HEK293 (cell line): ENCODE data around the gene SDCBP2.
A peak's percentile ranks its signal among the peaks of the same experiment; 100 is the strongest.

Experiments used
- CTCF ChIA-PET: fragments of 350-600 bp; formaldehyde crosslinking; extraction: SDS; loops from one replicate; lab custom pipeline; 2021; ENCODE audit warnings: antibody characterized with exemption; lab: Yijun Ruan, JAX
- POLR2A ChIA-PET: fragments of 300-600 bp; formaldehyde crosslinking; extraction: SDS; loops from one replicate; lab custom pipeline; 2020; ENCODE audit warnings: antibody characterized with exemption, inconsistent platforms; lab: Yijun Ruan, JAX
- H3K27ac ChIP-seq: fragments of 200-500 bp; sonication (Bioruptor generic); 2 replicates; pipeline ENCODE4 v1.5.1; 2014; ENCODE audit warnings: low read depth, low read length, control low read depth, inconsistent platforms; ENCODE audit errors: extremely low read depth
- H3K36me3 ChIP-seq, 2 experiments: fragments of 200-500 bp in 1 of 2; sonication (Bioruptor generic) in 1 of 2; 1 replicate in 1 of 2; 2 replicates in 1 of 2; pipeline ENCODE4 v1.5.1; 2014 to 2017; ENCODE audit warnings: inconsistent platforms in 2 of 2, low read length in 2 of 2; ENCODE audit not compliant: control insufficient read depth in 2 of 2, insufficient read depth in 1 of 2
- H3K4me1 ChIP-seq: fragments of 200-500 bp; sonication (Bioruptor generic); 2 replicates; pipeline ENCODE4 v1.5.1; 2014; ENCODE audit warnings: mild to moderate bottlenecking, low read length, inconsistent platforms; ENCODE audit not compliant: control insufficient read depth, insufficient read depth
- H3K4me3 ChIP-seq: 2 replicates; pipeline ENCODE4 v1.5.1; 2011; ENCODE audit warnings: low read depth, mild to moderate bottlenecking, control low read depth, low read length, moderate library complexity
- H3K9me3 ChIP-seq: fragments of 200-500 bp; sonication (Bioruptor generic); 2 replicates; pipeline ENCODE4 v1.5.1; 2014; ENCODE audit warnings: low read depth, low read length, inconsistent platforms; ENCODE audit not compliant: control insufficient read depth, insufficient read depth
- EGR2 ChIP-seq: fragments of 450-650 bp; formaldehyde crosslinking; IDR thresholded peaks from 2 replicates; pipeline ENCODE4 v1.5.1; 2016; ENCODE audit warnings: low read depth, missing biosample characterization, missing genetic modification characterization
- HOXA7 ChIP-seq: sonication (generic); formaldehyde crosslinking; IDR thresholded peaks from 2 replicates; pipeline ENCODE4 v1.8.1; 2022; ENCODE audit warnings: missing genetic modification reagents, borderline replicate concordance
- KLF1 ChIP-seq: fragments of 450-650 bp; formaldehyde crosslinking; IDR thresholded peaks from 2 replicates; pipeline ENCODE4 v1.5.1; 2016; ENCODE audit warnings: missing biosample characterization, missing genetic modification characterization
- KLF8 ChIP-seq: fragments of 450-650 bp; formaldehyde crosslinking; IDR thresholded peaks from 2 replicates; pipeline ENCODE4 v1.5.1; 2016; ENCODE audit warnings: missing biosample characterization, missing genetic modification characterization
- SCRT2 ChIP-seq: fragments of 450-650 bp; formaldehyde crosslinking; IDR thresholded peaks from 2 replicates; pipeline ENCODE4 v1.5.1; 2016; ENCODE audit warnings: missing biosample characterization, missing genetic modification characterization
- SP3 ChIP-seq: fragments of 450-650 bp; formaldehyde crosslinking; IDR thresholded peaks from 2 replicates; pipeline ENCODE4 v1.5.1; 2016; ENCODE audit warnings: missing biosample characterization, missing genetic modification characterization
- WT1 ChIP-seq: fragments of 450-650 bp; formaldehyde crosslinking; IDR thresholded peaks from 2 replicates; pipeline ENCODE4 v1.5.1; 2016; ENCODE audit warnings: missing biosample characterization, missing genetic modification characterization
- ZFHX2 ChIP-seq: fragments of 450-650 bp; formaldehyde crosslinking; conservative IDR thresholded peaks from 2 replicates; pipeline ENCODE4 v1.5.1; 2016; ENCODE audit warnings: missing biosample characterization, missing genetic modification characterization
- ZFP37 ChIP-seq: fragments of 450-650 bp; formaldehyde crosslinking; IDR thresholded peaks from 2 replicates; pipeline ENCODE4 v1.5.1; 2016; ENCODE audit warnings: missing biosample characterization, missing genetic modification characterization
- ZIC2 ChIP-seq: fragments of 450-650 bp; formaldehyde crosslinking; IDR thresholded peaks from 2 replicates; pipeline ENCODE4 v1.5.1; 2016; ENCODE audit warnings: missing biosample characterization, missing genetic modification characterization
- ZNF112 ChIP-seq: fragments of 450-650 bp; formaldehyde crosslinking; IDR thresholded peaks from 2 replicates; pipeline ENCODE4 v1.5.0; 2017; ENCODE audit warnings: missing biosample characterization, missing genetic modification characterization
- ZNF114 ChIP-seq: fragments of 450-650 bp; formaldehyde crosslinking; IDR thresholded peaks from 2 replicates; pipeline ENCODE4 v1.5.0; 2017; ENCODE audit warnings: missing biosample characterization, missing genetic modification characterization
- ZNF121 ChIP-seq: fragments of 450-650 bp; formaldehyde crosslinking; IDR thresholded peaks from 2 replicates; pipeline ENCODE4 v1.5.1; 2016; ENCODE audit warnings: missing biosample characterization, missing genetic modification characterization
- ZNF133 ChIP-seq: fragments of 450-650 bp; formaldehyde crosslinking; IDR thresholded peaks from 2 replicates; pipeline ENCODE4 v1.5.1; 2016; ENCODE audit warnings: missing biosample characterization, missing genetic modification characterization
- ZNF146 ChIP-seq: fragments of 450-650 bp; formaldehyde crosslinking; IDR thresholded peaks from 2 replicates; pipeline ENCODE4 v1.5.1; 2016; ENCODE audit warnings: missing biosample characterization, missing genetic modification characterization
- ZNF221 ChIP-seq: fragments of 450-650 bp; formaldehyde crosslinking; IDR thresholded peaks from 2 replicates; pipeline ENCODE4 v1.5.1; 2017; ENCODE audit warnings: missing biosample characterization, missing genetic modification characterization, borderline replicate concordance
- ZNF266 ChIP-seq: fragments of 450-650 bp; formaldehyde crosslinking; IDR thresholded peaks from 2 replicates; pipeline ENCODE4 v1.5.1; 2016; ENCODE audit warnings: missing biosample characterization, missing genetic modification characterization, low read depth
- ZNF426 ChIP-seq: fragments of 450-650 bp; formaldehyde crosslinking; IDR thresholded peaks from 2 replicates; pipeline ENCODE4 v1.5.1; 2017; ENCODE audit warnings: missing biosample characterization, missing genetic modification characterization, mild to moderate bottlenecking, inconsistent platforms, moderate library complexity
- ZNF433 ChIP-seq: fragments of 450-650 bp; formaldehyde crosslinking; IDR thresholded peaks from 2 replicates; pipeline ENCODE4 v1.5.1; 2016; ENCODE audit warnings: missing biosample characterization, missing genetic modification characterization, low read depth
- ZNF560 ChIP-seq: fragments of 450-650 bp; formaldehyde crosslinking; IDR thresholded peaks from 2 replicates; pipeline ENCODE4 v1.5.1; 2017; ENCODE audit warnings: missing biosample characterization, missing genetic modification characterization, borderline replicate concordance
- ZNF561 ChIP-seq: fragments of 450-650 bp; IDR thresholded peaks from 2 replicates; pipeline ENCODE4 v1.5.1; 2018; ENCODE audit warnings: missing biosample characterization, missing genetic modification characterization, borderline replicate concordance
- ZNF664 ChIP-seq: fragments of 450-650 bp; formaldehyde crosslinking; IDR thresholded peaks from 2 replicates; pipeline ENCODE4 v1.5.1; 2016; ENCODE audit warnings: missing biosample characterization, missing genetic modification characterization
- ZNF76 ChIP-seq: fragments of 450-650 bp; formaldehyde crosslinking; IDR thresholded peaks from 2 replicates; pipeline ENCODE4; 2016; ENCODE audit warnings: low read depth, missing biosample characterization, missing genetic modification characterization, borderline replicate concordance
- ZNF837 ChIP-seq: fragments of 450-650 bp; formaldehyde crosslinking; IDR thresholded peaks from 2 replicates; pipeline ENCODE4 v1.5.1; 2016; ENCODE audit warnings: missing biosample characterization, missing genetic modification characterization
- TF ChIP-seq, protein P1 (sequence below): fragments of 450-650 bp; formaldehyde crosslinking; conservative IDR thresholded peaks from 2 replicates; pipeline ENCODE4 v1.5.1; 2016; ENCODE audit warnings: low read depth, missing biosample characterization, missing genetic modification characterization
- TF ChIP-seq, protein P2 (sequence below): fragments of 450-650 bp; formaldehyde crosslinking; IDR thresholded peaks from 2 replicates; pipeline ENCODE4 v1.5.1; 2016; ENCODE audit warnings: missing biosample characterization, missing genetic modification characterization
- TF ChIP-seq, protein P3 (sequence below): fragments of 450-650 bp; formaldehyde crosslinking; IDR thresholded peaks from 2 replicates; pipeline ENCODE4 v1.5.1; 2016; ENCODE audit warnings: missing biosample characterization, missing genetic modification characterization, borderline replicate concordance

Gene SDCBP2

DNA sequence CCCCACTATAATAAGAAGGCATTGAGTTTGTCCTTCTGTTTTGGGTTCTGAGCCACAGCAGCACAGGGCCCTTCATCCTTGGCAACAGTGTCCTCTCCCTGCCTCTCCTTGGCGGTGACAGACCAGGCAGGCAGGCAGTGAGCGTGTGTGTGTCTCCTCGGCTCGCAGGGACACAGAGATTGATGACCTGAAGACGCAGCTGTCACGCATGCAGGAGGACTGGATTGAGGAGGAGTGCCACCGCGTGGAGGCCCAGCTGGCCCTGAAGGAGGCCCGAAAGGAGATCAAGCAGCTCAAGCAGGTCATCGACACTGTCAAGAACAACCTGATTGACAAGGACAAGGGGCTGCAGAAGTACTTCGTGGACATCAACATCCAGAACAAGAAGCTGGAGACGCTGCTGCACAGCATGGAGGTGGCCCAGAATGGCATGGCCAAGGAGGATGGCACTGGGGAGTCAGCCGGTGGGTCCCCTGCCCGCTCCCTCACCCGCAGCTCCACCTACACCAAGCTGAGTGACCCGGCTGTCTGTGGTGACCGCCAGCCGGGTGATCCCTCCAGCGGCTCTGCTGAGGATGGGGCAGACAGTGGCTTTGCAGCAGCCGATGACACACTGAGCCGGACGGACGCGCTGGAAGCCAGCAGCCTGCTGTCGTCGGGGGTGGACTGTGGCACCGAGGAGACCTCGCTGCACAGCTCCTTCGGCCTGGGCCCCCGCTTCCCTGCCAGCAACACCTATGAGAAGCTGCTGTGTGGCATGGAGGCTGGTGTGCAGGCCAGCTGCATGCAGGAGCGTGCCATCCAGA is 24.0 kb downstream of the SDCBP2 start:
- no peak overlapping the region for H3K27ac ChIP-seq
- TF ChIP-seq, protein P1, sequence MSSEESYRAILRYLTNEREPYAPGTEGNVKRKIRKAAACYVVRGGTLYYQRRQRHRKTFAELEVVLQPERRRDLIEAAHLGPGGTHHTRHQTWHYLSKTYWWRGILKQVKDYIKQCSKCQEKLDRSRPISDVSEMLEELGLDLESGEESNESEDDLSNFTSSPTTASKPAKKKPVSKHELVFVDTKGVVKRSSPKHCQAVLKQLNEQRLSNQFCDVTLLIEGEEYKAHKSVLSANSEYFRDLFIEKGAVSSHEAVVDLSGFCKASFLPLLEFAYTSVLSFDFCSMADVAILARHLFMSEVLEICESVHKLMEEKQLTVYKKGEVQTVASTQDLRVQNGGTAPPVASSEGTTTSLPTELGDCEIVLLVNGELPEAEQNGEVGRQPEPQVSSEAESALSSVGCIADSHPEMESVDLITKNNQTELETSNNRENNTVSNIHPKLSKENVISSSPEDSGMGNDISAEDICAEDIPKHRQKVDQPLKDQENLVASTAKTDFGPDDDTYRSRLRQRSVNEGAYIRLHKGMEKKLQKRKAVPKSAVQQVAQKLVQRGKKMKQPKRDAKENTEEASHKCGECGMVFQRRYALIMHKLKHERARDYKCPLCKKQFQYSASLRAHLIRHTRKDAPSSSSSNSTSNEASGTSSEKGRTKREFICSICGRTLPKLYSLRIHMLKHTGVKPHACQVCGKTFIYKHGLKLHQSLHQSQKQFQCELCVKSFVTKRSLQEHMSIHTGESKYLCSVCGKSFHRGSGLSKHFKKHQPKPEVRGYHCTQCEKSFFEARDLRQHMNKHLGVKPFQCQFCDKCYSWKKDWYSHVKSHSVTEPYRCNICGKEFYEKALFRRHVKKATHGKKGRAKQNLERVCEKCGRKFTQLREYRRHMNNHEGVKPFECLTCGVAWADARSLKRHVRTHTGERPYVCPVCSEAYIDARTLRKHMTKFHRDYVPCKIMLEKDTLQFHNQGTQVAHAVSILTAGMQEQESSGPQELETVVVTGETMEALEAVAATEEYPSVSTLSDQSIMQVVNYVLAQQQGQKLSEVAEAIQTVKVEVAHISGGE (tag by site-specific recombination): no peak
- TF ChIP-seq, protein P2, sequence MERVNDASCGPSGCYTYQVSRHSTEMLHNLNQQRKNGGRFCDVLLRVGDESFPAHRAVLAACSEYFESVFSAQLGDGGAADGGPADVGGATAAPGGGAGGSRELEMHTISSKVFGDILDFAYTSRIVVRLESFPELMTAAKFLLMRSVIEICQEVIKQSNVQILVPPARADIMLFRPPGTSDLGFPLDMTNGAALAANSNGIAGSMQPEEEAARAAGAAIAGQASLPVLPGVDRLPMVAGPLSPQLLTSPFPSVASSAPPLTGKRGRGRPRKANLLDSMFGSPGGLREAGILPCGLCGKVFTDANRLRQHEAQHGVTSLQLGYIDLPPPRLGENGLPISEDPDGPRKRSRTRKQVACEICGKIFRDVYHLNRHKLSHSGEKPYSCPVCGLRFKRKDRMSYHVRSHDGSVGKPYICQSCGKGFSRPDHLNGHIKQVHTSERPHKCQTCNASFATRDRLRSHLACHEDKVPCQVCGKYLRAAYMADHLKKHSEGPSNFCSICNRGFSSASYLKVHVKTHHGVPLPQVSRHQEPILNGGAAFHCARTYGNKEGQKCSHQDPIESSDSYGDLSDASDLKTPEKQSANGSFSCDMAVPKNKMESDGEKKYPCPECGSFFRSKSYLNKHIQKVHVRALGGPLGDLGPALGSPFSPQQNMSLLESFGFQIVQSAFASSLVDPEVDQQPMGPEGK (tag by site-specific recombination): no peak
- no peak for TF ChIP-seq ZNF664 (tag by site-specific recombination)
- TF ChIP-seq ZNF121 (tag by site-specific recombination): no peak
- TF ChIP-seq ZNF561 (tag by site-specific recombination): no peak
- TF ChIP-seq ZNF426 (tag by site-specific recombination): no peak
- no peak for TF ChIP-seq ZFP37
- TF ChIP-seq ZNF112 (tag by site-specific recombination): no peak
- no peak for TF ChIP-seq ZNF560 (tag by site-specific recombination)
- no peak for TF ChIP-seq SCRT2 (tag by site-specific recombination)
- no peak for TF ChIP-seq ZNF266 (tag by site-specific recombination)
- no peak for TF ChIP-seq KLF1 (tag by site-specific recombination)
- no peak for TF ChIP-seq ZNF221
- TF ChIP-seq SP3 (tag by site-specific recombination): no peak
- TF ChIP-seq KLF8: no peak
- TF ChIP-seq WT1: no peak
- TF ChIP-seq ZNF114 (tag by site-specific recombination): no peak
- ChIA-PET POLR2A (no interaction called here), CTCF (interaction anchor here (1.1 kb wide), 1 partner anchor 8 kb away, joined by 7 read pairs; no protein-coding TSS in a partner anchor)
- H3K4me3 ChIP-seq: no peak overlapping the region
- peaks cover 0 to 26% of the 10 kb centered on the region in 2 experiments; a peak in 1 of 3 replicates for H3K36me3 ChIP-seq
- no peaks in the 10 kb centered on the region for H3K4me1 ChIP-seq
- H3K9me3 ChIP-seq: no peaks in the 10 kb centered on the region

DNA sequence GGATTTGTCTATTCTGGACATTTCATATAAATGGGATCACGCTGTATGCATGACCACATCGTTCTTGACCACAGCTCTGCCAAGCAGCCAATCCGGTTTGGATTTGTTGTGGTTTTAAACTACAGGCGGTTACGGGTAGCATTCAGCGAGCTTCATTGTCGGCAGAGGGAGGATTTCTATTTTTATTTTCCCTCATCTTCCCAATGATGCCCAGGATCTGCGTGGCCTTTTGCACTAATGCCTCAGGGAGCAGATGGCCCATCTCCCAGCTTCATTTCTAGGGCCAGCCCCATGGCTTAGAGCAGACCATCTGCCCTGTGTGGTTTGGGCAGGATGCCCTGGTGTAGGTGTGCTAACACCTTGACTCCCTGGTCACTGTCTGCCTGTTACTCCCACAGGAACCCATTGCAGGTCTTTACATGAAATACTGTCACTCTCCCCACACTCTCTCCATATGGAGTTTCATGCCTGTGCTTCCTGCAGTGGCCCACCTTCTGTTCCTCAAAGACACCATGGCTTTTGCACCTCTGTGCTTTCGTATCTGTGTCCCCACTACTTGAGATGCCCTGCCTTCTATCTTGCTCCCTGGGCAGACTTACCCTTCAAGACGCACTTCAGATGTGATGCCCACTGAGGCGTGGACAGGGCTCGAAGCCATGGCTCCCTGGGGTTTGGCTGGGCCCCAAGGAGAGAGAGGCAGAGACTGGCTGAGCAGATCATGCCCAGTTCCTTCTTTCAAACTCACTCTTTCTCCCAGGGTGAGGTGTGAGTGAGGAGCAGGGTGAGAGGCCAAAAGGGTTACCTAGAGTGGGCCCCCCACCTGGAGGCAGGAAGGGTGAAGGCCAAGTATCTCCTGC is 26.0 kb downstream of the SDCBP2 start:
- no peak overlapping the region for H3K27ac ChIP-seq
- no peaks in the 10 kb centered on the region for H3K4me1 ChIP-seq
- H3K36me3 ChIP-seq: peaks cover 0 to 32% of the 10 kb centered on the region in 2 experiments; a peak in 1 of 3 replicates
- no peak overlapping the region for H3K4me3 ChIP-seq
- 0 out of 2 replicates have a peak, but pooled peaks have one; percentile 41 for TF ChIP-seq SCRT2 (tag by site-specific recombination)
- no peak for TF ChIP-seq ZNF837 (tag by site-specific recombination)
- TF ChIP-seq ZIC2 (tag by site-specific recombination): peak; percentile 35; the same call in 1 of the 2 replicates
- no peak for TF ChIP-seq KLF8
- TF ChIP-seq HOXA7 (CRISPR knock-in tag): no peak
- TF ChIP-seq ZNF433: no peak
- no peak for TF ChIP-seq ZNF76 (tag by site-specific recombination)
- no peak for TF ChIP-seq ZNF133 (tag by site-specific recombination)
- TF ChIP-seq, protein P3, sequence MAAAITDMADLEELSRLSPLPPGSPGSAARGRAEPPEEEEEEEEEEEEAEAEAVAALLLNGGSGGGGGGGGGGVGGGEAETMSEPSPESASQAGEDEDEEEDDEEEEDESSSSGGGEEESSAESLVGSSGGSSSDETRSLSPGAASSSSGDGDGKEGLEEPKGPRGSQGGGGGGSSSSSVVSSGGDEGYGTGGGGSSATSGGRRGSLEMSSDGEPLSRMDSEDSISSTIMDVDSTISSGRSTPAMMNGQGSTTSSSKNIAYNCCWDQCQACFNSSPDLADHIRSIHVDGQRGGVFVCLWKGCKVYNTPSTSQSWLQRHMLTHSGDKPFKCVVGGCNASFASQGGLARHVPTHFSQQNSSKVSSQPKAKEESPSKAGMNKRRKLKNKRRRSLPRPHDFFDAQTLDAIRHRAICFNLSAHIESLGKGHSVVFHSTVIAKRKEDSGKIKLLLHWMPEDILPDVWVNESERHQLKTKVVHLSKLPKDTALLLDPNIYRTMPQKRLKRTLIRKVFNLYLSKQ (tag by site-specific recombination): no peak
- peak; percentile 56 for TF ChIP-seq EGR2 (tag by site-specific recombination)
- TF ChIP-seq ZFHX2 (tag by site-specific recombination): 0 out of 2 replicates have a peak, but pooled peaks have one; percentile 6
- no peak for TF ChIP-seq ZNF146 (tag by site-specific recombination)
- H3K9me3 ChIP-seq: no peaks in the 10 kb centered on the region
- CTCF ChIA-PET: no interaction called here
- POLR2A ChIA-PET: no interaction called here
